ENCODE data around the gene DNMT3B. TPM values are rescaled to one million over a fixed set of nuclear protein-coding genes. Genes with fewer than 3 reads are reported as not detected.
A peak's percentile ranks its signal among the peaks of the same experiment; 100 is the strongest.

DNMT3B gene
- total RNA-seq, 1 experiment from 2014 or later, result 682 TPM

DNA sequence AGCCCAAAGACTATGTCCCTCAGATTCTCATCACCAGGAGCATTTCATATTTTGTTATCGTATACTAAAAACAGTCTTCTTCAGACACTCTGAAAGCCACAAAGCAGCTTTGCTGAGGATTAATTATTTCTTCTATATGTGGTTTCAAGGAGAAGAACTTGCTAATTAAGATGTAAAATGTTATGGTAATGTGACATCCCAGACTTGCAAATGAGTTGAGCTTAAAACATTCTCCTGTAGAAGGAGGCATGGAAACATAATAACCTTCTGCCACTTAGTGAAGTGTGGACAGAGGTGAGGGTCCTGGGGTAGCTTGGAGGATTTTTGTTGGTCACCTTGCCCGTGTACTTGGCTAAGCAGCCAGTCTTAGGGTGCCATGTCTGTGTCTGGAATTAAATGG is 40.9 kb downstream of the DNMT3B start:
- no peak for ATAC-seq
- CTCF ChIA-PET, result interaction anchor here (0.5 to 2.8 kb wide), 3 partner anchors 13 to 42 kb away, joined by 3 to 16 read pairs (median 5); no protein-coding TSS in a partner anchor

DNA sequence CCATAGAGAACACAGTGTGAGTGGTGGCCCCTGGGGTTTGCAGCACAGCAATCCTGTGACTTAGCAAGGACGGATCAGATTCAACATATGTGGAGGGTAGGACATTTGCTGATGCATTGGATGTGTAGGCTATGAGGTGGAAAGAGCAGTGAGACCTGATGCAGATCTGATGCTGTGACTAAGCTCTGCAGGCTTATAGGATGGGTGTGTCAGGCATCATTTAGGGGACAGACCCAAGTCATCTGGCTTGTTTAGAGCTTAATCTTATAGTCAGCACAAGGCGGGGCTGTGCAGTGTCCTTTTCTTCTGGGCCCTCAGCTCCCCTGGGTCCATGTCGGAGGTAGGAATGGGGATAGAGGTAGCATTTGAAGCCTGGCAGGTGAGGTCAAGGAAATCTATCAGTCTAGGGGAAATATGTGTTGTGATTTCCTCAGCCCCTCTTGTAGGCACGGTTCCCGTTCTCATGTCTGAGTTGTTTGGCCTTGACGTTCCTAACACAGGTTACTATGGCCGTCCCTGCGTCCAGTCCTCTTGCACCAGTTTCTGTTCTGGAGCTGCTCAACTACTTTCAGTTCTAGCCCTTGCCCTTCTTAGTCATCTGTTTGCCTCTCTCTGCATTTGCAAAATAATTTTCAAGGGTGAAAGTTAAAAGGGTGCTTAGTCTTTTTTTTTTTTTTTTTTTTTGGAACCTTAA is 42.0 kb downstream of the DNMT3B start:
- Mint-ChIP-seq H3K4me3 (no peak overlapping the region), H3K4me1 (peaks cover 85% of the 10 kb centered on the region), H3K27ac (peak overlapping the region; percentile 83), H3K27me3 (ENCODE audit: low read depth) (no peaks in the 10 kb centered on the region), H3K36me3 (peaks cover 100% of the 10 kb centered on the region), H3K9me3 (no peaks in the 10 kb centered on the region)
- no peak for ATAC-seq
- CTCF ChIA-PET, result interaction anchor here (0.7 to 2.8 kb wide), 3 partner anchors 14 to 90 kb away, joined by 4 to 16 read pairs (median 4); no protein-coding TSS in a partner anchor
- DNase-seq (ENCODE audit: low spot score), result no peak
- POLR2A ChIA-PET, result no interaction called here
- TF ChIP-seq, protein P1, sequence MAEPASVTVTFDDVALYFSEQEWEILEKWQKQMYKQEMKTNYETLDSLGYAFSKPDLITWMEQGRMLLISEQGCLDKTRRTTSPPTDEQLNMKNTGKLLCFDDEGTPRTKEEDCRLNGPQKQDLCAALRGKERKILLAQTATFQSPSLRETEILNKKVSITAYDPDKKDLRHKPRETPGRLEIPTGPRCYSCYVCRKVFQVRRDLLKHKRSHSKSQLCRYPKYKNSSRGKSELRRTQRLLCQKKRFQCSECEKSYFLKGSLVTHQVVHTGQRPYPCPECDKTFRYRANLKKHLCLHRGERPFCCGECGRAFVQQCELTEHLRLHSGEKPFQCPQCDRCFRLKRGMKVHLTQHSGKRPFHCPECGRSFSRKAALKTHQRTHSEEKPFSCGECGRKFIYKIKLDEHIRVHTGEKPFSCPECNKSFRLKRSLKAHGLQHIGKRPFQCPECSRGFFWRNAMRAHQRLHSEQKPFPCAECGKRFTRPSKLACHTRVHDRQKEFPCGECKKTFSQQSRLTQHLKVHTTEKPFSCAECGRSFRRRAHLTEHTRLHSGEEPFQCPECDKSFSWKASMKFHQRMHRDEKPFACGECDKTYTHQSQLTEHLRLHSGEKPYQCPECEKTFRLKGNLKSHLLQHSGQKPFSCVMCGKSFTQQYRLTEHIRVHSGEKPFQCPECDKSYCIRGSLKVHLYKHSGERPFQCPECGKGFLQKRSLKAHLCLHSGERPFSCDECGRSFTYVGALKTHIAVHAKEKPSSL (CRISPR knock-in tag; conservative IDR thresholded peaks at IDR 0.05), result no peak
- TF ChIP-seq, protein P2, sequence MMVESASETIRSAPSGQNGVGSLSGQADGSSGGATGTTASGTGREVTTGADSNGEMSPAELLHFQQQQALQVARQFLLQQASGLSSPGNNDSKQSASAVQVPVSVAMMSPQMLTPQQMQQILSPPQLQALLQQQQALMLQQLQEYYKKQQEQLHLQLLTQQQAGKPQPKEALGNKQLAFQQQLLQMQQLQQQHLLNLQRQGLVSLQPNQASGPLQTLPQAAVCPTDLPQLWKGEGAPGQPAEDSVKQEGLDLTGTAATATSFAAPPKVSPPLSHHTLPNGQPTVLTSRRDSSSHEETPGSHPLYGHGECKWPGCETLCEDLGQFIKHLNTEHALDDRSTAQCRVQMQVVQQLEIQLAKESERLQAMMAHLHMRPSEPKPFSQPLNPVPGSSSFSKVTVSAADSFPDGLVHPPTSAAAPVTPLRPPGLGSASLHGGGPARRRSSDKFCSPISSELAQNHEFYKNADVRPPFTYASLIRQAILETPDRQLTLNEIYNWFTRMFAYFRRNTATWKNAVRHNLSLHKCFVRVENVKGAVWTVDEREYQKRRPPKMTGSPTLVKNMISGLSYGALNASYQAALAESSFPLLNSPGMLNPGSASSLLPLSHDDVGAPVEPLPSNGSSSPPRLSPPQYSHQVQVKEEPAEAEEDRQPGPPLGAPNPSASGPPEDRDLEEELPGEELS (CRISPR knock-in tag; IDR thresholded peaks at IDR 0.05), result no peak
- no peak for TF ChIP-seq EMX1 (CRISPR knock-in tag; IDR thresholded peaks at IDR 0.05)
- no peak for TF ChIP-seq NFYB (CRISPR knock-in tag; conservative IDR thresholded peaks at IDR 0.05; ENCODE audit: low read depth)
- no peak for TF ChIP-seq MXD4 (CRISPR knock-in tag; IDR thresholded peaks at IDR 0.05; ENCODE audit: borderline replicate concordance)
- no peak for TF ChIP-seq CREM (CRISPR knock-in tag; IDR thresholded peaks at IDR 0.05)
- TF ChIP-seq TEAD1 (CRISPR knock-in tag; IDR thresholded peaks at IDR 0.05), result no peak
- no peak for TF ChIP-seq ESRRA (CRISPR knock-in tag; IDR thresholded peaks at IDR 0.05; ENCODE audit: borderline replicate concordance)

More for the DNA sequence above, 40.9 kb downstream of the DNMT3B start:
- TF ChIP-seq, protein P3, sequence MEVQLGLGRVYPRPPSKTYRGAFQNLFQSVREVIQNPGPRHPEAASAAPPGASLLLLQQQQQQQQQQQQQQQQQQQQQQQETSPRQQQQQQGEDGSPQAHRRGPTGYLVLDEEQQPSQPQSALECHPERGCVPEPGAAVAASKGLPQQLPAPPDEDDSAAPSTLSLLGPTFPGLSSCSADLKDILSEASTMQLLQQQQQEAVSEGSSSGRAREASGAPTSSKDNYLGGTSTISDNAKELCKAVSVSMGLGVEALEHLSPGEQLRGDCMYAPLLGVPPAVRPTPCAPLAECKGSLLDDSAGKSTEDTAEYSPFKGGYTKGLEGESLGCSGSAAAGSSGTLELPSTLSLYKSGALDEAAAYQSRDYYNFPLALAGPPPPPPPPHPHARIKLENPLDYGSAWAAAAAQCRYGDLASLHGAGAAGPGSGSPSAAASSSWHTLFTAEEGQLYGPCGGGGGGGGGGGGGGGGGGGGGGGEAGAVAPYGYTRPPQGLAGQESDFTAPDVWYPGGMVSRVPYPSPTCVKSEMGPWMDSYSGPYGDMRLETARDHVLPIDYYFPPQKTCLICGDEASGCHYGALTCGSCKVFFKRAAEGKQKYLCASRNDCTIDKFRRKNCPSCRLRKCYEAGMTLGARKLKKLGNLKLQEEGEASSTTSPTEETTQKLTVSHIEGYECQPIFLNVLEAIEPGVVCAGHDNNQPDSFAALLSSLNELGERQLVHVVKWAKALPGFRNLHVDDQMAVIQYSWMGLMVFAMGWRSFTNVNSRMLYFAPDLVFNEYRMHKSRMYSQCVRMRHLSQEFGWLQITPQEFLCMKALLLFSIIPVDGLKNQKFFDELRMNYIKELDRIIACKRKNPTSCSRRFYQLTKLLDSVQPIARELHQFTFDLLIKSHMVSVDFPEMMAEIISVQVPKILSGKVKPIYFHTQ (CRISPR knock-in tag; IDR thresholded peaks at IDR 0.05), result no peak
- TF ChIP-seq ZNF416 (CRISPR knock-in tag; IDR thresholded peaks at IDR 0.05) (no peak), IRF2 (CRISPR knock-in tag; IDR thresholded peaks at IDR 0.05; ENCODE audit: borderline replicate concordance, low read depth) (no peak), ZNF232 (CRISPR knock-in tag; IDR thresholded peaks at IDR 0.05) (no peak), ZNF317 (CRISPR knock-in tag; IDR thresholded peaks at IDR 0.05; ENCODE audit: borderline replicate concordance, low read depth) (no peak), FOXK1 (CRISPR knock-in tag; IDR thresholded peaks at IDR 0.05) (no peak), OVOL2 (CRISPR knock-in tag; IDR thresholded peaks at IDR 0.05; ENCODE audit: borderline replicate concordance) (no peak), SMAD4 (CRISPR knock-in tag; IDR thresholded peaks at IDR 0.05) (no peak)
- TF ChIP-seq, protein P1 (CRISPR knock-in tag; conservative IDR thresholded peaks at IDR 0.05), result no peak
- TF ChIP-seq, protein P4, sequence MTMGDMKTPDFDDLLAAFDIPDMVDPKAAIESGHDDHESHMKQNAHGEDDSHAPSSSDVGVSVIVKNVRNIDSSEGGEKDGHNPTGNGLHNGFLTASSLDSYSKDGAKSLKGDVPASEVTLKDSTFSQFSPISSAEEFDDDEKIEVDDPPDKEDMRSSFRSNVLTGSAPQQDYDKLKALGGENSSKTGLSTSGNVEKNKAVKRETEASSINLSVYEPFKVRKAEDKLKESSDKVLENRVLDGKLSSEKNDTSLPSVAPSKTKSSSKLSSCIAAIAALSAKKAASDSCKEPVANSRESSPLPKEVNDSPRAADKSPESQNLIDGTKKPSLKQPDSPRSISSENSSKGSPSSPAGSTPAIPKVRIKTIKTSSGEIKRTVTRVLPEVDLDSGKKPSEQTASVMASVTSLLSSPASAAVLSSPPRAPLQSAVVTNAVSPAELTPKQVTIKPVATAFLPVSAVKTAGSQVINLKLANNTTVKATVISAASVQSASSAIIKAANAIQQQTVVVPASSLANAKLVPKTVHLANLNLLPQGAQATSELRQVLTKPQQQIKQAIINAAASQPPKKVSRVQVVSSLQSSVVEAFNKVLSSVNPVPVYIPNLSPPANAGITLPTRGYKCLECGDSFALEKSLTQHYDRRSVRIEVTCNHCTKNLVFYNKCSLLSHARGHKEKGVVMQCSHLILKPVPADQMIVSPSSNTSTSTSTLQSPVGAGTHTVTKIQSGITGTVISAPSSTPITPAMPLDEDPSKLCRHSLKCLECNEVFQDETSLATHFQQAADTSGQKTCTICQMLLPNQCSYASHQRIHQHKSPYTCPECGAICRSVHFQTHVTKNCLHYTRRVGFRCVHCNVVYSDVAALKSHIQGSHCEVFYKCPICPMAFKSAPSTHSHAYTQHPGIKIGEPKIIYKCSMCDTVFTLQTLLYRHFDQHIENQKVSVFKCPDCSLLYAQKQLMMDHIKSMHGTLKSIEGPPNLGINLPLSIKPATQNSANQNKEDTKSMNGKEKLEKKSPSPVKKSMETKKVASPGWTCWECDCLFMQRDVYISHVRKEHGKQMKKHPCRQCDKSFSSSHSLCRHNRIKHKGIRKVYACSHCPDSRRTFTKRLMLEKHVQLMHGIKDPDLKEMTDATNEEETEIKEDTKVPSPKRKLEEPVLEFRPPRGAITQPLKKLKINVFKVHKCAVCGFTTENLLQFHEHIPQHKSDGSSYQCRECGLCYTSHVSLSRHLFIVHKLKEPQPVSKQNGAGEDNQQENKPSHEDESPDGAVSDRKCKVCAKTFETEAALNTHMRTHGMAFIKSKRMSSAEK (CRISPR knock-in tag; IDR thresholded peaks at IDR 0.05; ENCODE audit: borderline replicate concordance), result no peak
- TF ChIP-seq, protein P5, sequence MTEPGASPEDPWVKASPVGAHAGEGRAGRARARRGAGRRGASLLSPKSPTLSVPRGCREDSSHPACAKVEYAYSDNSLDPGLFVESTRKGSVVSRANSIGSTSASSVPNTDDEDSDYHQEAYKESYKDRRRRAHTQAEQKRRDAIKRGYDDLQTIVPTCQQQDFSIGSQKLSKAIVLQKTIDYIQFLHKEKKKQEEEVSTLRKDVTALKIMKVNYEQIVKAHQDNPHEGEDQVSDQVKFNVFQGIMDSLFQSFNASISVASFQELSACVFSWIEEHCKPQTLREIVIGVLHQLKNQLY (CRISPR knock-in tag; IDR thresholded peaks at IDR 0.05), result no peak
- no peaks in the 10 kb centered on the region for H3K9me3 Mint-ChIP-seq
- no peak for DNase-seq (ENCODE audit: low spot score)
- H3K4me3 Mint-ChIP-seq, result peak overlapping the region; percentile 0; the same call in 1 of the 2 replicates
- peak overlapping the region; percentile 83 for H3K27ac Mint-ChIP-seq
- POLR2A ChIA-PET, result no interaction called here
- no peaks in the 10 kb centered on the region for H3K27me3 Mint-ChIP-seq (ENCODE audit: low read depth)
- H3K4me1 Mint-ChIP-seq, result peaks cover 78% of the 10 kb centered on the region
- H3K36me3 Mint-ChIP-seq, result peaks cover 100% of the 10 kb centered on the region

Measured in WTC11 (cell line).